ENCODE results near the gene ADGRE3.

ADGRE3 gene

DNA sequence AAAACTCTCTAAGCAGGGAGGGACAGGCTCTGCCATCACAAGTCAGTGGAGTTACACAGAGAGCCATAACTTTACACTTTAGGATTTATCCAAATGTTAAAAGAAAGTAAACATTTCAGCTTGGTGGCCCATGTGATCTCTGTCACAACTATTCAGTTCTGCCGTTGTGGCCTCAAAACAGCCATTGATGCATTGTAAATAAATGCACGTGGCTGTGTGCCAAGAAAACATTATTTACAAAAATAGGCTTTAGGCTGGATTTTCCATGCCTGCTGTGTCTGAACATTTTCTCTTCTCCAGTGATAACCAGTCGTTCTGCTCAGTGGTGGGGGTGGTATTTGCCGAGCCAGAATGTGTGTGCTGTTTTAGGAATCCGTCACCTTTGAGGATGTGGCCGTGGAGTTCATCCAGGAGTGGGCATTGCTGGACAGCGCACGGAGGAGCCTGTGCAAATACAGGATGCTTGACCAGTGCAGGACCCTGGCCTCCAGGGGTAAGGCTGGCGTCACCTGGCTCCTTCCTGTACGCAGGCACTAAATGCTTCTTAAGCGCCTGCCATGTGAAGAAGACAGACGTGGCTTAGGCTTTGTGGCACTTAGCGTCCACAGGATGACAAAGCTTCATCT lies 20.1 kb upstream of the ADGRE3 start:
- TF ChIP-seq CTCF (IDR thresholded peaks at IDR 0.05; ENCODE audit: insufficient read depth, low read length, poor library complexity, severe bottlenecking) = no peak
- H3K36me3 ChIP-seq (ENCODE audit: control insufficient read depth, insufficient read depth, low read length) = peaks cover 10% of the 10 kb centered on the region
- no peak overlapping the region for H3K4me3 ChIP-seq (replicated peaks; ENCODE audit: low read depth, low read length)
- H3K27me3 ChIP-seq (replicated peaks; ENCODE audit: control insufficient read depth, insufficient read depth, low read length) = no peaks in the 10 kb centered on the region
- no peak for DNase-seq (ENCODE audit: extremely low read depth, insufficient read length)

GRCh38 chr19:14689598-14690503 lies 15.2 kb upstream of the ADGRE3 start, which contains the start of gene ZNF333:
TSS of gene ZNF333 (plus strand) at chr19:14690048. CDS start at chr19:14693492, 3,444 bp downstream.
- peaks cover under 1% of the 10 kb centered on the region; the same call in 1 of the 2 replicates for H3K36me3 ChIP-seq (ENCODE audit: control insufficient read depth, insufficient read depth, low read length)
- no peaks in the 10 kb centered on the region for H3K27me3 ChIP-seq (replicated peaks; ENCODE audit: control insufficient read depth, insufficient read depth, low read length)
- no peak for TF ChIP-seq CTCF (IDR thresholded peaks at IDR 0.05; ENCODE audit: insufficient read depth, low read length, poor library complexity, severe bottlenecking)
- H3K4me3 ChIP-seq (replicated peaks; ENCODE audit: low read depth, low read length) = peak within 1 kb of the TSS; percentile 90
- peak; percentile 97 for DNase-seq (ENCODE audit: extremely low read depth, insufficient read length)

- peak; percentile 17 for DNase-seq (ENCODE audit: extremely low read depth, insufficient read length)
- Histone ChIP-seq H3K27me3 (replicated peaks; ENCODE audit: control insufficient read depth, insufficient read depth, low read length) (no peaks in the 10 kb centered on the region), H3K4me3 (replicated peaks; ENCODE audit: low read depth, low read length) (no peak overlapping the region), H3K36me3 (ENCODE audit: control insufficient read depth, insufficient read depth, low read length) (no peaks in the 10 kb centered on the region)
- peak; percentile 19 for TF ChIP-seq CTCF (IDR thresholded peaks at IDR 0.05; ENCODE audit: insufficient read depth, low read length, poor library complexity, severe bottlenecking)
These were observed 11.8 kb upstream of the ADGRE3 start for GRCh38 chr19:14686411-14686810.

GRCh38 chr19:14683439-14683838 lies 8.8 kb upstream of the ADGRE3 start:
- no peaks in the 10 kb centered on the region for H3K36me3 ChIP-seq (ENCODE audit: control insufficient read depth, insufficient read depth, low read length)
- no peak for TF ChIP-seq CTCF (IDR thresholded peaks at IDR 0.05; ENCODE audit: insufficient read depth, low read length, poor library complexity, severe bottlenecking)
- no peak for DNase-seq (ENCODE audit: extremely low read depth, insufficient read length)
- H3K27me3 ChIP-seq (replicated peaks; ENCODE audit: control insufficient read depth, insufficient read depth, low read length) = no peaks in the 10 kb centered on the region
- H3K4me3 ChIP-seq (replicated peaks; ENCODE audit: low read depth, low read length) = no peak overlapping the region

- H3K27me3 ChIP-seq (replicated peaks; ENCODE audit: control insufficient read depth, insufficient read depth, low read length) = no peaks in the 10 kb centered on the region
- no peaks in the 10 kb centered on the region for H3K36me3 ChIP-seq (ENCODE audit: control insufficient read depth, insufficient read depth, low read length)
- H3K4me3 ChIP-seq (replicated peaks; ENCODE audit: low read depth, low read length) = no peak overlapping the region
- no peak for TF ChIP-seq CTCF (IDR thresholded peaks at IDR 0.05; ENCODE audit: insufficient read depth, low read length, poor library complexity, severe bottlenecking)
- no peak for DNase-seq (ENCODE audit: extremely low read depth, insufficient read length)
These were observed 7.4 kb upstream of the ADGRE3 start for GRCh38 chr19:14682084-14682483.
